HepG2 (cell line): ENCODE results near the gene CNBD2. TPM values are rescaled to one million over a fixed set of nuclear protein-coding genes. Genes with fewer than 3 reads are reported as not detected.
A peak's percentile ranks its signal among the peaks of the same experiment; 100 is the strongest.

Experiments used
- ARNT2 ChIP-seq: sonication (generic); formaldehyde crosslinking; IDR thresholded peaks from 2 replicates; pipeline ENCODE4 v1.8.0; 2022; ENCODE audit warnings: mild to moderate bottlenecking, low read depth, missing genetic modification reagents, moderate library complexity
- ARNTL ChIP-seq: sonication (generic); formaldehyde crosslinking; IDR thresholded peaks from 2 replicates; pipeline ENCODE4 v1.4.0; 2020; ENCODE audit warnings: mild to moderate bottlenecking, missing genetic modification reagents
- ASH2L ChIP-seq: fragments of 300-600, 200-600 bp; sonication (generic); IDR thresholded peaks from 2 replicates; pipeline ENCODE4 v1.7.0; 2017; ENCODE audit warnings: low read depth, mild to moderate bottlenecking, moderate library complexity, mixed read lengths, low read length; ENCODE audit not compliant: insufficient read length
- CHD2 ChIP-seq: IDR thresholded peaks from 2 replicates; pipeline ENCODE4 v1.6.1; 2011; ENCODE audit warnings: low read depth, low read length, improper control_type of control experiment
- HNF4G ChIP-seq, 2 experiments: sonication (generic) in 1 of 2; formaldehyde crosslinking in 1 of 2; IDR thresholded peaks; 2 replicates each; pipeline versions ENCODE4 v1.4.0 to v1.6.1; 2011 to 2020; ENCODE audit warnings: borderline replicate concordance in 2 of 2, low read depth in 2 of 2, mild to moderate bottlenecking in 2 of 2, low read length in 1 of 2, missing genetic modification reagents in 1 of 2, moderate library complexity in 1 of 2
- HNRNPL ChIP-seq: fragments of 200-400 bp; formaldehyde crosslinking; IDR thresholded peaks from 2 replicates; pipeline ENCODE4 v1.6.1; 2017; ENCODE audit warnings: mild to moderate bottlenecking, low read depth, low read length
- MXD1 ChIP-seq: sonication (generic); formaldehyde crosslinking; IDR thresholded peaks from 2 replicates; pipeline ENCODE4 v1.4.0; 2020; ENCODE audit warnings: mild to moderate bottlenecking, missing genetic modification reagents
- RFX5 ChIP-seq: IDR thresholded peaks from 2 replicates; pipeline ENCODE4 v1.6.1; 2011; ENCODE audit warnings: low read depth, low read length, improper control_type of control experiment
- SOX13 ChIP-seq, 3 experiments: fragments of 450-650 bp in 1 of 3; sonication (generic) in 1 of 3; formaldehyde crosslinking in 1 of 3; IDR thresholded peaks in 2 of 3; conservative IDR thresholded peaks in 1 of 3; 2 replicates each; pipeline versions ENCODE4 v1.5.0 to v1.6.1; 2016 to 2020; ENCODE audit warnings: antibody characterized with exemption in 1 of 3, mild to moderate bottlenecking in 1 of 3, missing compliant biosample characterization in 1 of 3, missing genetic modification reagents in 1 of 3, moderate library complexity in 1 of 3
- SPEN ChIP-seq: sonication (generic); formaldehyde crosslinking; IDR thresholded peaks from 2 replicates; pipeline ENCODE4 v1.5.1; 2020; ENCODE audit warnings: low read depth, mild to moderate bottlenecking, missing genetic modification reagents
- STAT5B ChIP-seq: sonication (generic); formaldehyde crosslinking; IDR thresholded peaks from 2 replicates; pipeline ENCODE4 v1.4.0; 2020; ENCODE audit warnings: missing genetic modification reagents
- SUZ12 ChIP-seq: fragments of 150-350 bp; IDR thresholded peaks from 2 replicates; pipeline ENCODE4 v1.6.1; 2014; ENCODE audit warnings: low read depth, low read length
- TIGD3 ChIP-seq: sonication (generic); formaldehyde crosslinking; IDR thresholded peaks from 2 replicates; pipeline ENCODE4 v1.5.1; 2020; ENCODE audit warnings: mild to moderate bottlenecking, missing genetic modification reagents, borderline replicate concordance
- ZBTB33 ChIP-seq: sonication (generic); formaldehyde crosslinking; IDR thresholded peaks from 2 replicates; pipeline ENCODE4 v1.4.0; 2020; ENCODE audit warnings: missing genetic modification reagents
- ZFY ChIP-seq: sonication (generic); formaldehyde crosslinking; IDR thresholded peaks from 2 replicates; pipeline ENCODE4 v1.4.0; 2020; ENCODE audit warnings: missing genetic modification reagents
- ZNF333 ChIP-seq: sonication (generic); formaldehyde crosslinking; IDR thresholded peaks from 2 replicates; pipeline ENCODE4 v1.4.0; 2020; ENCODE audit warnings: mild to moderate bottlenecking, missing genetic modification reagents, borderline replicate concordance
- ZNF431 ChIP-seq: sonication (generic); formaldehyde crosslinking; IDR thresholded peaks from 2 replicates; pipeline ENCODE4 v1.9.0; 2022; ENCODE audit warnings: missing genetic modification reagents, low read depth, mild to moderate bottlenecking, borderline replicate concordance
- ZNF746 ChIP-seq: sonication (generic); formaldehyde crosslinking; IDR thresholded peaks from 2 replicates; pipeline ENCODE4 v1.8.0; 2022; ENCODE audit warnings: mild to moderate bottlenecking, missing genetic modification reagents
- ZNF784 ChIP-seq: sonication (generic); formaldehyde crosslinking; IDR thresholded peaks from 2 replicates; pipeline ENCODE4 v1.5.1; 2020; ENCODE audit warnings: missing genetic modification reagents, mild to moderate bottlenecking, borderline replicate concordance
- polyA plus RNA-seq, 8 experiments: library from polyadenylated mRNA; depleted of rRNA in 3 of 8; stranded (reverse) in 7 of 8; unstranded in 1 of 8; fragments of >200 nt; fragmentation: Illumina TruSeq in 4 of 8; extraction: Trizol in 4 of 8; gene quantifications; 2 replicates each; pipeline versions ENCODE4 v1.2.1 to v1.2.3, GENCODE V29; 2011 to 2016; ENCODE audit warnings: low read depth in 4 of 8, missing spikeins in 1 of 8, mixed read lengths in 1 of 8; ENCODE audit not compliant: insufficient read depth in 1 of 8
- total RNA-seq, 5 experiments: library from RNA; depleted of rRNA; stranded (reverse); fragments of >200 nt; fragmentation: Illumina TruSeq; extraction: Trizol; gene quantifications; 2 replicates each; pipeline ENCODE4 v1.2.3, GENCODE V29; 2016; ENCODE audit warnings: low read depth in 1 of 5
- TF ChIP-seq, protein P1 (sequence below): sonication (generic); formaldehyde crosslinking; IDR thresholded peaks from 2 replicates; pipeline ENCODE4 v1.5.1; 2020; ENCODE audit warnings: missing genetic modification reagents, mild to moderate bottlenecking, borderline replicate concordance
- TF ChIP-seq, protein P2 (sequence below): IDR thresholded peaks from 2 replicates; pipeline ENCODE4 v1.6.1; 2016; ENCODE audit warnings: missing compliant biosample characterization, missing genetic modification reagents, borderline replicate concordance

Gene CNBD2
- total and polyA plus RNA-seq, 2 of the 13 experiments (the other 11 are each of a cell fraction or from before 2014, with no cell fraction given), result 12.4 to 22.8 TPM

DNA sequence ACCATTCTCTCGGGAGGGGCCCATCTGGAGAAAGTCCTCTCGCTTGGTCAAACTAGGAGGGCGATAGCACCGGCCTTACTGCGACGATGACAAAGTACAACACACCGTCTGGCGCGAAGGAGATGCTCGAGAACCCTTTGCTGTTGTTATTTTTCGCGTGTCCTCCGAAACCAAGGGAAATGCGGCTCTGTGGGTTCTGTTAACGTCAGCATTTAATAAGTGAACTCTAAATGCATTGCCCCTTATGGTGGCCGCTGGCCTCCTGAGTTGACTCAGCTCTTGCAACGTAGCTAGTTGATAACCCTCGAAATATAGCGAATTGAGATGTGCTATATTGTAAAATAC lies 13.5 kb upstream of the CNBD2 start (continued):
- TF ChIP-seq TIGD3 (CRISPR knock-in tag), result peak; percentile 8; the same call in 1 of the 2 replicates
- no peak for TF ChIP-seq ARNTL (CRISPR knock-in tag)
- TF ChIP-seq, protein P1, sequence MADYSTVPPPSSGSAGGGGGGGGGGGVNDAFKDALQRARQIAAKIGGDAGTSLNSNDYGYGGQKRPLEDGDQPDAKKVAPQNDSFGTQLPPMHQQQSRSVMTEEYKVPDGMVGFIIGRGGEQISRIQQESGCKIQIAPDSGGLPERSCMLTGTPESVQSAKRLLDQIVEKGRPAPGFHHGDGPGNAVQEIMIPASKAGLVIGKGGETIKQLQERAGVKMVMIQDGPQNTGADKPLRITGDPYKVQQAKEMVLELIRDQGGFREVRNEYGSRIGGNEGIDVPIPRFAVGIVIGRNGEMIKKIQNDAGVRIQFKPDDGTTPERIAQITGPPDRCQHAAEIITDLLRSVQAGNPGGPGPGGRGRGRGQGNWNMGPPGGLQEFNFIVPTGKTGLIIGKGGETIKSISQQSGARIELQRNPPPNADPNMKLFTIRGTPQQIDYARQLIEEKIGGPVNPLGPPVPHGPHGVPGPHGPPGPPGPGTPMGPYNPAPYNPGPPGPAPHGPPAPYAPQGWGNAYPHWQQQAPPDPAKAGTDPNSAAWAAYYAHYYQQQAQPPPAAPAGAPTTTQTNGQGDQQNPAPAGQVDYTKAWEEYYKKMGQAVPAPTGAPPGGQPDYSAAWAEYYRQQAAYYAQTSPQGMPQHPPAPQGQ (CRISPR knock-in tag), result 0 out of 2 replicates have a peak, but pooled peaks have one; percentile 5
- TF ChIP-seq ASH2L, result no peak
- TF ChIP-seq CHD2, result no peak
- TF ChIP-seq ZNF431, result no peak
- no peak for TF ChIP-seq HNRNPL
- no peak for TF ChIP-seq HNF4G (IDR thresholded peaks at IDR 0.05; ENCODE audit: borderline replicate concordance, low read depth, low read length)
- no peak for TF ChIP-seq HNF4G (CRISPR knock-in tag; IDR thresholded peaks at IDR 0.05; ENCODE audit: borderline replicate concordance, low read depth)
- TF ChIP-seq, protein P2, sequence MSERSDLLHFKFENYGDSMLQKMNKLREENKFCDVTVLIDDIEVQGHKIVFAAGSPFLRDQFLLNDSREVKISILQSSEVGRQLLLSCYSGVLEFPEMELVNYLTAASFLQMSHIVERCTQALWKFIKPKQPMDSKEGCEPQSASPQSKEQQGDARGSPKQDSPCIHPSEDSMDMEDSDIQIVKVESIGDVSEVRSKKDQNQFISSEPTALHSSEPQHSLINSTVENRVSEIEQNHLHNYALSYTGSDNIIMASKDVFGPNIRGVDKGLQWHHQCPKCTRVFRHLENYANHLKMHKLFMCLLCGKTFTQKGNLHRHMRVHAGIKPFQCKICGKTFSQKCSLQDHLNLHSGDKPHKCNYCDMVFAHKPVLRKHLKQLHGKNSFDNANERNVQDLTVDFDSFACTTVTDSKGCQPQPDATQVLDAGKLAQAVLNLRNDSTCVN (CRISPR knock-in tag), result 0 out of 2 replicates have a peak, but pooled peaks have one; percentile 1
- TF ChIP-seq ZNF784 (CRISPR knock-in tag), result no peak; the same call in 1 of the 2 replicates
- TF ChIP-seq RFX5, result no peak; the same call in 1 of the 2 replicates
- TF ChIP-seq ZNF746, result 0 out of 2 replicates have a peak, but pooled peaks have one; percentile 5
- TF ChIP-seq ARNT2 (CRISPR knock-in tag), result no peak
- no peak for TF ChIP-seq SUZ12
- no peak for TF ChIP-seq ZBTB33 (CRISPR knock-in tag)
- TF ChIP-seq STAT5B (CRISPR knock-in tag), result no peak
- TF ChIP-seq SPEN, result no peak
- TF ChIP-seq MXD1 (CRISPR knock-in tag), result no peak
- no peak for TF ChIP-seq ZFY (CRISPR knock-in tag)
- TF ChIP-seq ZNF333 (CRISPR knock-in tag), result no peak; the same call in 1 of the 2 replicates
- no peak for TF ChIP-seq SOX13 (IDR thresholded peaks at IDR 0.05)
- TF ChIP-seq SOX13 (CRISPR knock-in tag; conservative IDR thresholded peaks at IDR 0.05 in 1 of 2, IDR thresholded peaks at IDR 0.05 in 1 of 2), result no peak
